ENCODE data around the gene LRRC45. TPM values are rescaled to one million over a fixed set of nuclear protein-coding genes. Genes with fewer than 3 reads are reported as not detected.

The LRRC45 gene
- total RNA-seq, 4 donors from 2014 or later: 0.29 to 14.2 (median 5.3) TPM

- Histone ChIP-seq H3K27ac (peak within 1 kb of the TSS in 1 of 2 donors; percentile 77), H3K4me1 (peaks cover 0 to 20% of the 10 kb centered on the region in 2 donors)
- intact Hi-C loops (cut with DNase I; ENCODE audit: low total_unique reads): no loop called here
Measured at GRCh38 chr17:82022310-82022980, 660 bp upstream of the LRRC45 start, which contains the start of gene CENPX. Gene CENPX, minus strand, starts transcription at chr17:82022878. Its CDS starts 17 bp downstream, at chr17:82022861.

GRCh38 chr17:82023447-82024241 is 539 bp downstream of the LRRC45 start:
- no peak for DNase-seq
- intact Hi-C loops (cut with DNase I; ENCODE audit: low total_unique reads): no loop called here
- no peaks in the 10 kb centered on the region for H3K36me3 ChIP-seq

More at GRCh38 chr17:82022310-82022980, 660 bp upstream of the LRRC45 start, which contains the start of gene CENPX:
- no peaks in the 10 kb centered on the region for H3K36me3 ChIP-seq
- H3K4me3 ChIP-seq: peak within 1 kb of the TSS; percentile 67 to 88
- TF ChIP-seq POLR2A (IDR thresholded peaks at IDR 0.05): peak in 1 of 2 donors; percentile 64
- TF ChIP-seq, protein P1, sequence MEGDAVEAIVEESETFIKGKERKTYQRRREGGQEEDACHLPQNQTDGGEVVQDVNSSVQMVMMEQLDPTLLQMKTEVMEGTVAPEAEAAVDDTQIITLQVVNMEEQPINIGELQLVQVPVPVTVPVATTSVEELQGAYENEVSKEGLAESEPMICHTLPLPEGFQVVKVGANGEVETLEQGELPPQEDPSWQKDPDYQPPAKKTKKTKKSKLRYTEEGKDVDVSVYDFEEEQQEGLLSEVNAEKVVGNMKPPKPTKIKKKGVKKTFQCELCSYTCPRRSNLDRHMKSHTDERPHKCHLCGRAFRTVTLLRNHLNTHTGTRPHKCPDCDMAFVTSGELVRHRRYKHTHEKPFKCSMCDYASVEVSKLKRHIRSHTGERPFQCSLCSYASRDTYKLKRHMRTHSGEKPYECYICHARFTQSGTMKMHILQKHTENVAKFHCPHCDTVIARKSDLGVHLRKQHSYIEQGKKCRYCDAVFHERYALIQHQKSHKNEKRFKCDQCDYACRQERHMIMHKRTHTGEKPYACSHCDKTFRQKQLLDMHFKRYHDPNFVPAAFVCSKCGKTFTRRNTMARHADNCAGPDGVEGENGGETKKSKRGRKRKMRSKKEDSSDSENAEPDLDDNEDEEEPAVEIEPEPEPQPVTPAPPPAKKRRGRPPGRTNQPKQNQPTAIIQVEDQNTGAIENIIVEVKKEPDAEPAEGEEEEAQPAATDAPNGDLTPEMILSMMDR (IDR thresholded peaks at IDR 0.05): no peak
- no peak for DNase-seq
- no peaks in the 10 kb centered on the region for H3K9me3 ChIP-seq
- H3K27me3 ChIP-seq: no peaks in the 10 kb centered on the region

DNA sequence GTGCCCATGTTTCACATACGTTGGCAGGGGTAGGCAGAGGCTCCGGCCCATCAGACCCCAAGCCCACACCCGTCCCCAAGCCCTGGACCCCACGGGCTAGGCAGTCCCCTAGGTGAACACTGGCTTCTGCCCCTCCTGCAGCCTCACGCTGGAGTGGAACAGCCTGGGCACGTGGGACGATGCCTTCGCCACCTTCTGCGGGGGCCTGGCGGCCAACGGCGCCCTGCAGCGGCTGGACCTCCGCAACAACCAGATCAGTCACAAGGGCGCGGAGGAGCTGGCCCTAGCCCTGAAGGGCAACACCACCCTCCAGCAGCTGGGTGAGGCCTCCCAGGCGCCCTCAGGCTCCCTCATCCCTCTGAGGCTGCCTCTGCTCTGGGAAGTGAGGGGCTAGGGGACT is 1.8 kb downstream of the LRRC45 start:
- TF ChIP-seq, protein P1 (IDR thresholded peaks at IDR 0.05): no peak
- TF ChIP-seq POLR2A (IDR thresholded peaks at IDR 0.05): no peak
- no peak overlapping the region for H3K27ac ChIP-seq
- no peak for DNase-seq
- no peaks in the 10 kb centered on the region for H3K36me3 ChIP-seq
- peaks cover 0 to 20% of the 10 kb centered on the region in 2 donors for H3K4me1 ChIP-seq
- no peaks in the 10 kb centered on the region for H3K9me3 ChIP-seq
- intact Hi-C loops (cut with DNase I; ENCODE audit: low total_unique reads): no loop called here
- no peak overlapping the region for H3K4me3 ChIP-seq
- no peaks in the 10 kb centered on the region for H3K27me3 ChIP-seq

More at GRCh38 chr17:82023447-82024241, 539 bp downstream of the LRRC45 start:
- Histone ChIP-seq H3K9me3 (no peaks in the 10 kb centered on the region), H3K27ac (peak overlapping the region in 1 of 2 donors; percentile 42), H3K4me1 (peaks cover 0 to 20% of the 10 kb centered on the region in 2 donors), H3K4me3 (peak overlapping the region; percentile 66 to 74), H3K27me3 (no peaks in the 10 kb centered on the region)
- no peak for TF ChIP-seq POLR2A (IDR thresholded peaks at IDR 0.05)
- TF ChIP-seq, protein P1 (IDR thresholded peaks at IDR 0.05): no peak

DNA sequence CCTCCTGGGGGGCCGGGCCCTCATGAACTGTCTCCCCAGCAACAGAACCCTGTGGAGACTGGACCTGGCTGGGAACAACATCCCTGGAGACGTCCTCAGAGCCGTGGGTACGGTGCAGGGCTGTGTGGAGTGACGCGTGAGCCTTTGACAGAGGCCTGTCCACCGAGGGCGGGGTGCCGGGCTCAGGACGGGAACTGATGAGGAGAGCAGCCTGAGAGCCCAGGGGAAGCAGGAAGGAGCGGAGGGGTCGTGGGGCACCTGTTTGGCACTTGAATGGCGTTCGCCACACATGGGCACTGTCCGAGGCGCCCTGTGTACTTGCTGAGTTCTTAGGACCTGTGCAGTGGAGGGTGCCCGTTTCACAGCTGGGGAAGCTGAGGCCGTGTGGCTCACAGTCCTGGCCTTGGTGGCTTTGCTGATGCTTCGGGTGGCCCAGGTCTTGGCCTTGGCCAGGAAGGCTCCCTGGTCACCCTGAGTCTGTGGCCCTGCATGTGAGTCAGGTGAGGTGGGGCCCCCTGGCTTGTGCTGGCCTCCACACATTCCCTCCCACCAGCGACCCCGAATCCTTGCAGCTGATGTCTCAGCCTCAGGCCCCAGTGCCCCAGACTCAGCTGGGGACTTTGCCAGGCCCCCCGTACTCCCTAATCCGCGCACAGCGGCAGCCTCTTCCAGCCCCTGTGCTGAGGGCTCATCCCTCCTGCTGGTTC is 2.4 kb downstream of the LRRC45 start:
- Histone ChIP-seq H3K4me3 (no peak overlapping the region), H3K27ac (no peak overlapping the region), H3K9me3 (no peaks in the 10 kb centered on the region), H3K36me3 (no peaks in the 10 kb centered on the region), H3K27me3 (no peaks in the 10 kb centered on the region), H3K4me1 (peaks cover 0 to 24% of the 10 kb centered on the region in 2 donors)
- intact Hi-C loops (cut with DNase I; ENCODE audit: low total_unique reads): no loop called here
- TF ChIP-seq, protein P1 (IDR thresholded peaks at IDR 0.05): no peak
- TF ChIP-seq POLR2A (IDR thresholded peaks at IDR 0.05): no peak
- no peak for DNase-seq

All from uterus (tissue), 4 donors.